Measurements from ENCODE around the gene SP7. TPM values are rescaled to one million over a fixed set of nuclear protein-coding genes. Genes with fewer than 3 reads are reported as not detected.

The SP7 gene
- total and polyA plus RNA-seq, 10 of the 15 experiments (the other 5 are each of a cell fraction or from before 2014, with no cell fraction given) = 0.05 to 0.11 TPM; not detected in 8

- no peak for FAIRE-seq
- peak overlapping the region; percentile 83 for H3K4me2 ChIP-seq (ENCODE audit: control insufficient read depth, insufficient read depth)
- peak overlapping the region; percentile 9 for H3K9ac ChIP-seq (ENCODE audit: control insufficient read depth, insufficient read depth, low read length)
- no TSS peak for BruUV-seq (replicated peaks)
- no peak for DNase-seq (ENCODE audit: low read depth, low spot score)
- H3K9me3 ChIP-seq (replicated peaks; ENCODE audit: control insufficient read depth, insufficient read depth, low read length) = no peaks in the 10 kb centered on the region; the same call in 2 of the 3 replicates
- in situ Hi-C loops (cut with MboI) = no loop called here
- ChIA-PET CTCF (interaction anchor here (1.0 to 8.1 kb wide), 13 partner anchors 12 to 93 kb away, joined by 3 to 164 read pairs (median 9); partner anchors contain the start of gene AAAS), POLR2A (interaction anchor here (0.6 to 5.5 kb wide), 9 partner anchors 18 to 138 kb away, joined by 3 to 37 read pairs (median 4); partner anchors contain the start of gene TARBP2), RAD21 (ENCODE audit: unreplicated experiment) (interaction anchor here (1.0 to 6.4 kb wide), 8 partner anchors 9 to 62 kb away, joined by 3 to 91 read pairs (median 6); partner anchors contain the start of gene AAAS), SMC1A (ENCODE audit: uncharacterized antibody, unreplicated experiment) (interaction anchor here (1.0 to 6.9 kb wide), 13 partner anchors 9 to 59 kb away, joined by 3 to 124 read pairs (median 6); partner anchors contain the start of gene AMHR2)
- H3K4me3 ChIP-seq = peak overlapping the region; percentile 47; the same call in 1 of the 2 replicates
- H3K79me2 ChIP-seq (ENCODE audit: control insufficient read depth, insufficient read depth, low read length) = peaks cover 56% of the 10 kb centered on the region
- no peak overlapping the region for H3K27ac ChIP-seq (ENCODE audit: control insufficient read depth, insufficient read depth)
- intact Hi-C loops (cut with micrococcal nuclease; ENCODE audit: unreplicated experiment) = loop anchor here (5.0 kb wide), 1 partner anchor 39 kb away; the partner anchor contains the start of gene AMHR2
- H3K27me3 ChIP-seq (replicated peaks in 1 of 2; ENCODE audit: control insufficient read depth in 2 of 2, insufficient read depth in 2 of 2, low read length in 1 of 2) = no peaks in the 10 kb centered on the region
- H3K4me1 ChIP-seq (ENCODE audit: control insufficient read depth, insufficient read depth, low read length) = peaks cover 25% of the 10 kb centered on the region
- peaks cover 11% of the 10 kb centered on the region in 2 experiments; a peak in 3 of 4 replicates for H3K36me3 ChIP-seq (ENCODE audit: control insufficient read depth in 2 of 2, insufficient read depth in 2 of 2, low read length in 1 of 2)
- peaks cover 4% of the 10 kb centered on the region; the same call in 1 of the 2 replicates for H4K20me1 ChIP-seq (ENCODE audit: control insufficient read depth, insufficient read depth)
- ATAC-seq = no peak
- WGBS (ENCODE audit: insufficient coverage, insufficient replicate concordance, low lambda C conversion rate, missing lambda C conversion rate) = 78% methylated on average over 2 of the region's 2 CpGs
- H2AFZ ChIP-seq (ENCODE audit: control insufficient read depth, low read depth, low read length) = no peak overlapping the region
- TF ChIP-seq ATF3 (IDR thresholded peaks at IDR 0.05; ENCODE audit: borderline replicate concordance, extremely low read depth, low read depth, low read length) (no peak), ZNF24 (IDR thresholded peaks at IDR 0.05) (no peak), SKIL (IDR thresholded peaks at IDR 0.05; ENCODE audit: low read depth, poor library complexity, severe bottlenecking) (no peak), NR2C2 (IDR thresholded peaks at IDR 0.05; ENCODE audit: borderline replicate concordance, control insufficient read depth, insufficient read length, low read depth) (no peak), SIN3A (IDR thresholded peaks at IDR 0.05; ENCODE audit: low read depth, low read length) (no peak), EGR1 (IDR thresholded peaks at IDR 0.05; ENCODE audit: borderline replicate concordance in 1 of 2, low read depth in 2 of 2, low read length in 2 of 2) (no peak), EP300 (IDR thresholded peaks at IDR 0.05; ENCODE audit: borderline replicate concordance in 1 of 2, control insufficient read depth in 1 of 2, low read depth in 2 of 2, low read length in 2 of 2) (no peak)
Observed at GRCh38 chr12:53383258-53383657, 47.1 kb upstream of the SP7 start.
